Testis (tissue), 5 donors: Measurements from ENCODE around the gene KIF18B. TPM values are rescaled to one million over a fixed set of nuclear protein-coding genes. Genes with fewer than 3 reads are reported as not detected.

Source experiments
- DNase-seq: peaks from one replicate; pipeline ENCODE4 v3.0.0-alpha.2; 2019
- H3K27ac ChIP-seq, 2 donors: fragments of 200-600 bp; sonication (generic); one replicate each; pipeline ENCODE4 v1.5.1; 2019
- H3K27me3 ChIP-seq: fragments of 200-600 bp; sonication (generic); one replicate; pipeline ENCODE4 v1.5.1; 2019
- H3K36me3 ChIP-seq: fragments of 200-600 bp; sonication (generic); one replicate; pipeline ENCODE4 v1.5.1; 2017; ENCODE audit warnings: low read depth; ENCODE audit errors: missing control alignments
- H3K4me1 ChIP-seq: fragments of 200-600 bp; sonication (generic); one replicate; pipeline ENCODE4 v1.5.1; 2019
- H3K4me3 ChIP-seq, 2 donors: fragments of 200-600 bp; sonication (generic); one replicate each; pipeline ENCODE4 v1.5.1; 2017 to 2019
- H3K9me3 ChIP-seq: fragments of 200-600 bp; sonication (generic); one replicate; pipeline ENCODE4 v1.5.1; 2017
- POLR2A ChIP-seq: fragments of 450-650 bp; IDR thresholded peaks from one replicate; pipeline ENCODE4 v1.6.1; 2017; ENCODE audit warnings: antibody characterized with exemption, mild to moderate bottlenecking, moderate library complexity
- WGBS, 2 donors: methylation state at CpG; one replicate each; pipeline ENCODE4 v1.1.5; 2018; 5-methylcytosine and 5-hydroxymethylcytosine counted together
- intact Hi-C: fragments of 100-400 bp; cut with DNase I; formaldehyde crosslinking; loops from one replicate; pipeline ENCODE4 v1.15.1; 2023; ENCODE audit warnings: low total_unique reads
- long read RNA-seq, 2 donors: transcript quantifications; one replicate each; lab custom pipeline, GENCODE V29; 2026
- polyA plus RNA-seq: library from polyadenylated mRNA; stranded (reverse); fragments of 350-450 nt; fragmentation: Illumina TruSeq; extraction: RNeasy Lipid Tissue Mini Kit (QIAGEN cat#74804); gene quantifications from one replicate; pipeline ENCODE4 v1.2.3, GENCODE V29; 2014; ENCODE audit warnings: low read depth, low replicate concordance; ENCODE audit not compliant: insufficient read depth
- total RNA-seq, 2 donors: library from RNA; depleted of rRNA; stranded (reverse); fragments of >200 nt; gene quantifications; one replicate each; pipeline ENCODE4 v1.2.3, GENCODE V29; 2016
- TF ChIP-seq, protein P1 (sequence below), 3 experiments: fragments of 450-650 bp in 2 of 3; fragments of 200-600 bp in 1 of 3; sonication (generic) in 1 of 3; IDR thresholded peaks; one replicate each; pipeline ENCODE4 v1.5.1; 2016 to 2019; ENCODE audit warnings: antibody characterized with exemption in 3 of 3, mild to moderate bottlenecking in 2 of 3, moderate library complexity in 1 of 3

The KIF18B gene
- 1 to 10 TPM; 3.7 to 6.0 TPM for total RNA-seq
- polyA plus RNA-seq = 4.7 TPM
- long read RNA-seq, donor 1 = 0 reads
- long read RNA-seq, donor 2 = 0 reads

DNA sequence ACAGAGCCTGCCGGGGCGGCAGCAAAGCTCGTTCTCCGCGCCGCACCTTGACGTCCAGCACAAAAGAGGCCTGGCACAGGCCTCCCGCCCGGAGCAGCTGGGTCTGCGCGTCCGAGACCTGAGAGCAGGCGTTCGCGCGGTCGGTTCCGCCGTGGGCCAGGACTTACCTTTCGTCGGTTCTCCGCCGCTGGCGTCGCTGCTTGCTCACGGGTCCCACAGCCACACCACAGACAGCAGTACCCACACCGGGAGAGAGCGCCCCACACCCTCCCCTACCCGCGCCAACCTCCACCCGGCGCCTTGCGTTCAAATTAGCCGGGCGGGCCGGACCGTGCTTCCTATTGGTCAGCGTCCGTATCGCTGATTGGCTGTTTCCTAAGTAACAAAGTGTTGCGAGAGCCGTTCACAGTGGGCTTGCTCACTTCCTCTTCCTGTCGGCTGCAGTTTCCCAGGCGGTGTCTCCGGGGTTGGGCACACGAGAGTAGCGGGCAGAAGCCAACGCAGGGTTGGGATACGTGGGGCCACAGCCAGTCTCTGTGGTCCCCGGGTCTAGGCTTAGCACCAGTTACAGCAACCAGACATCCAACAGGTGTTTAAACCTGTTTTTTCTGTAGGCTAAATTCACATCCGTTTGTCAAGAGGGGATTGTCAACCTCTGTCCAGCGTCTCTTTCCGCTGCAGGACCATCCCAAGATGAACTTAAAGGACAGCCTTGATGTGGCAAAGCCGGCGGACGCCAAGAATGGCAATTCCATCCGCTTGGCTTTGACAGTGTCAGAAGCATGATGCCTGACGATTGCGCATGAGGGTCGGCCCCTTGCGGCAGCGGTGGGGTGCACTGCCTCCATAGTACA, at the start of gene KIF18B:
KIF18B (minus strand) TSS at position 313 of the 854 bp plus-strand sequence. CDS start 11,429 bp downstream, outside the sequence.
- Histone ChIP-seq H3K36me3 (no peaks in the 10 kb centered on the region), H3K9me3 (no peaks in the 10 kb centered on the region), H3K27ac (no peak within 1 kb of the TSS), H3K4me3 (peak within 1 kb of the TSS; percentile 37 to 61), H3K27me3 (no peaks in the 10 kb centered on the region), H3K4me1 (no peaks in the 10 kb centered on the region)
- TF ChIP-seq POLR2A = no peak
- TF ChIP-seq, protein P1, sequence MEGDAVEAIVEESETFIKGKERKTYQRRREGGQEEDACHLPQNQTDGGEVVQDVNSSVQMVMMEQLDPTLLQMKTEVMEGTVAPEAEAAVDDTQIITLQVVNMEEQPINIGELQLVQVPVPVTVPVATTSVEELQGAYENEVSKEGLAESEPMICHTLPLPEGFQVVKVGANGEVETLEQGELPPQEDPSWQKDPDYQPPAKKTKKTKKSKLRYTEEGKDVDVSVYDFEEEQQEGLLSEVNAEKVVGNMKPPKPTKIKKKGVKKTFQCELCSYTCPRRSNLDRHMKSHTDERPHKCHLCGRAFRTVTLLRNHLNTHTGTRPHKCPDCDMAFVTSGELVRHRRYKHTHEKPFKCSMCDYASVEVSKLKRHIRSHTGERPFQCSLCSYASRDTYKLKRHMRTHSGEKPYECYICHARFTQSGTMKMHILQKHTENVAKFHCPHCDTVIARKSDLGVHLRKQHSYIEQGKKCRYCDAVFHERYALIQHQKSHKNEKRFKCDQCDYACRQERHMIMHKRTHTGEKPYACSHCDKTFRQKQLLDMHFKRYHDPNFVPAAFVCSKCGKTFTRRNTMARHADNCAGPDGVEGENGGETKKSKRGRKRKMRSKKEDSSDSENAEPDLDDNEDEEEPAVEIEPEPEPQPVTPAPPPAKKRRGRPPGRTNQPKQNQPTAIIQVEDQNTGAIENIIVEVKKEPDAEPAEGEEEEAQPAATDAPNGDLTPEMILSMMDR (IDR thresholded peaks at IDR 0.05) = no peak
- intact Hi-C loops = no loop called here
- DNase-seq = peak; percentile 95
- 1 to 2% methylated on average over 30 to 62 of the region's 62 CpGs for WGBS, 2 donors

- no peak for DNase-seq
- H3K9me3 ChIP-seq = no peaks in the 10 kb centered on the region
- H3K27ac ChIP-seq = no peak overlapping the region
- no peak for TF ChIP-seq POLR2A
- TF ChIP-seq, protein P1 (IDR thresholded peaks at IDR 0.05) = no peak
- no peaks in the 10 kb centered on the region for H3K27me3 ChIP-seq
- no peak overlapping the region for H3K4me3 ChIP-seq
- intact Hi-C loops = no loop called here
- 70 to 82% methylated on average over 8 to 10 of the region's 10 CpGs for WGBS, 2 donors
- no peaks in the 10 kb centered on the region for H3K4me1 ChIP-seq
- no peaks in the 10 kb centered on the region for H3K36me3 ChIP-seq
Observed at GRCh38 chr17:44996304-44996703, 48.7 kb upstream of the KIF18B start.

DNA sequence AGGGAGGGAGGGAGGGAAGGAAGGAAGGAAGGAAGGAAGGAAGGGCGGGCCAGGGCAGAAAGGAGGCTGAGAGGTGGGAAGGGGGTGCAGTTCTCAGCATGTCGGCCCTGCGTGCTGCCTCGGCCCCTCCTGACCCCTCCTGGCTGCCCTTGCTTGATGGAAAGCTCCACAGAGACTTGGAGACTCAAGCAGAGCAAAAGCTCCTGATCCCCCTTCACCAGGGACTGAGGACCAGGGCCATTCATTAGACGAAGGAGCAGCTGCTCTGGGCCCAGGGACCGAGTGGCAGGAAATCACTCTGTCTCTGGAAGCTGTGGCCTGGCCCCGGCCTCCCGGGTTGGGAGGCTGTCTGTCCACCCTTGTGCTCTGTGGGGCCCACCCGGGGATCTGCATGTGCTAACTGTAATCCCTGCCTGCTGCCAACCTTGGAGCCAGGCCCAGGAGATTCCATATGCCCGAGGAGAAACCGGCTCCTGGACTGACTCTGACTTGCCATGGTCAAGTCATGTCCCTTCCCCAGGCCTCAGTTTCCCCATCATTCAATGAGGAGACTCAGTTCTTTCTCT, 47.9 kb upstream of the KIF18B start:
- no peak for DNase-seq
- Histone ChIP-seq H3K36me3 (no peaks in the 10 kb centered on the region), H3K27ac (no peak overlapping the region), H3K4me3 (no peak overlapping the region), H3K4me1 (no peaks in the 10 kb centered on the region), H3K9me3 (no peaks in the 10 kb centered on the region), H3K27me3 (no peaks in the 10 kb centered on the region)
- intact Hi-C loops = no loop called here
- 70 to 72% methylated on average over 4 to 11 of the region's 11 CpGs for WGBS, 2 donors
- TF ChIP-seq POLR2A = no peak
- TF ChIP-seq, protein P1 (IDR thresholded peaks at IDR 0.05) = no peak

- DNase-seq = no peak
- Histone ChIP-seq H3K9me3 (no peaks in the 10 kb centered on the region), H3K27ac (no peak overlapping the region), H3K4me1 (peaks cover 6% of the 10 kb centered on the region), H3K4me3 (no peak overlapping the region), H3K27me3 (no peaks in the 10 kb centered on the region), H3K36me3 (no peaks in the 10 kb centered on the region)
- intact Hi-C loops = no loop called here
- TF ChIP-seq, protein P1 (IDR thresholded peaks at IDR 0.05) = no peak
- no peak for TF ChIP-seq POLR2A
- WGBS, 2 donors = 83 to 94% methylated on average over 5 of the region's 5 CpGs
Observed at GRCh38 chr17:44992242-44992939, 44.8 kb upstream of the KIF18B start.
